ENCODE measurements around the gene SCCPDH. TPM values are rescaled to one million over a fixed set of nuclear protein-coding genes. Genes with fewer than 3 reads are reported as not detected.
"Not testable (repeated sequence)": the region's sequence is repeated elsewhere in the genome, so short reads cannot be mapped to it uniquely, and the experiment has no call there.

SCCPDH gene
- total RNA-seq, 1 experiment from 2014 or later: 88.0 TPM

DNA sequence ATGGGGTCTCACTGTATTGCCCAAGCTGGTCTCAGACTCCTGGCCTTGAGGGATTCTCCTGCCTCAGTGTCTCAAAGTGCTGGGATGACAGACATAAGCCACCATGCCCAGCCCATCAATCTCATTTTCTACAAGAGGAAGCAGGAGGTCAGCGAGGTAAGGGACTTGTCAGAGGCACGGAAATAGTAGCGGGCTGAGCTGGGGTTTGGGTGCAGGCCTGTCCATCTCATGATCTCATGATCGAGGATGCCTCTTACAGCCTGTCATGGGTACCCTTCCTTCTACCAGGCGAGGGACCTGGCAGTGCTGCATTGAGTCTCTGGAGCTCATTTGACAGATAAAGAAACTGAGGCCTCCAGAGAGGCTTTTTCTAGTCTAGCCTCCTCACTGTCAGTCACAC is 28.5 kb upstream of the SCCPDH start:
- no peak for DNase-seq (ENCODE audit: low read depth, low spot score)
- in situ Hi-C loops (cut with HindIII; ENCODE audit: low pct_unique_long_range_greater_than_20kb, low sequenced_read_pairs): no loop called here

DNA sequence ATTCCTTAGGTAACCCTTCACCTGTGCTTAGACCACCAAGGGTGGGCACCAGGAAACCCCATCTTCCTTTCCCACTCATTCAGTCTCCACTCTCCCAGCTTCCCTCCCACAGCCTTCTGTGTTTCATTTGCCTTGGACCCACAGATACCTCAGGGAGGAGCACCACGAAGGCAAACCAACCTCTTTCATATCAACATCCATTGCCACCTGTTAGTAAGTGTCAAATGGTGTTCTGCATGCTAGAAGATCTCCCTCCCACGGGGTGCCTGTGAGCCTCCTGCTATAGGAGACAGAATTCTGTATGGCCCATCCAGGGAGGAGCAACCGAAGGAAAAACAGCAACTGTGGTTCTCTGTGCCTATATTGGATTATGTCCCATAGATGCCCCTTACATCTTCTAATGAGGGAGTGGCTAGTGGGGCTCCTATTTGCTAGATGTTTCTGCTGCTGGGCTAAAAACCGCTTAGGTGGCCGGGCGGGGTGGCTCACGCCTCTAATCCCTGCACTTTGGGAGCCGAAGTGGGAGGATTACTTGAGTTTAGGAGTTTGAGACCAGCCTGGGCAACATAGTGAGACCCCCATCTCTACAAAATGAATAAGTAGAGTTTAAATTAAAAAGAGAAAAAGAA is 25.6 kb upstream of the SCCPDH start:
- in situ Hi-C loops (cut with HindIII; ENCODE audit: low pct_unique_long_range_greater_than_20kb, low sequenced_read_pairs): no loop called here

DNA sequence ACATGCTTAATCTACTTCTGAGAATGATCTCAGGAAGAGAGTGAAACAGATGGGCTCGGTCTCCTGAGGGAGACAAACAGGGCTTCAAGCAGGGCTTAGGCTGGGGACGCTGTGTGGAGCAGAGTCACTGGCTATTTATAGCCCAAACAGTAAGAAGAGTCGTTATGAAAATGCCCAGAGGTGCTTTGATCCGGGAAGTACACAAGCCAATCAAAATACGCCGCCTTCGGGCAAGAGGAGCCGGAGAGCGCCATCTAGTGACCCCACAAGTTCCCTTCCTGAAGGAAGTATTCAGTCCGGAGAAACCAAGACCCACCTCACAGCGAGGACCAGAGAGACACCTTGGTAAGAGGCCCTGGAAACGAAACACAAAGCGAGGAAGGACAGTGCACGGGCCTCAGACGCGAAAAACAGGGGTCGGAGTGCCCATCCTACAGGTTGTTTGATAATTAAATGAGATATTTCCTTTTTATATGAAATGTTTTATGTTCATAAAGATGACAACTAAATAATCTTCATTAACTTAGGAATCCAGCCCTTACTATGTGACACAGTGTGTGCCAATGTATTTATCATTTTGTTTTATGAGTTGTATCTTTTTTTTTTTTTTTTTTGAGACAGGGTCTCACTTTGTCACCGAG is 25.0 kb upstream of the SCCPDH start:
- DNase-seq (ENCODE audit: low read depth, low spot score): peak; percentile 90
- in situ Hi-C loops (cut with HindIII; ENCODE audit: low pct_unique_long_range_greater_than_20kb, low sequenced_read_pairs): no loop called here

More for the DNA sequence above, 25.6 kb upstream of the SCCPDH start:
- no peak for DNase-seq (ENCODE audit: low read depth, low spot score)

DNA sequence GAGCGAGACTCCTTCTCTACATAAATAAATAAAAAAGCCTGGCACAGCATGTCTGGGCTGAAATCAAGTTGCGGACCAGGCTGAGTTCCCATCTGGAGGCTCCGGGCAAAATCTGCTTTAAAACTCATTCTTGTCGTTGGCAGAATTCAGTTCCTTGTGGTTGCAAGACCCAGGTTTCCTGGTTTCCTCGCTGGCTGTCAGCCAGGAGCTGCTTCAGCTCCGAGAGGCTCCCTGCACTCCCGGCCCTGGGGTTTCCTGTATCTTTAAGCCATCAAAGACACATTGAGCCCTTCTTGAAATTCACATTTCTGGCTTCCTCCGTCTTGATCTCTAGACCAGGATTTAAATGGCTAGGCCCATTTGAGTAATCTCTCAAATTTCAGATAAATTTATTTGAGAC is 20.6 kb upstream of the SCCPDH start:
- in situ Hi-C loops (cut with HindIII; ENCODE audit: low pct_unique_long_range_greater_than_20kb, low sequenced_read_pairs): no loop called here
- DNase-seq (ENCODE audit: low read depth, low spot score): no peak

DNA sequence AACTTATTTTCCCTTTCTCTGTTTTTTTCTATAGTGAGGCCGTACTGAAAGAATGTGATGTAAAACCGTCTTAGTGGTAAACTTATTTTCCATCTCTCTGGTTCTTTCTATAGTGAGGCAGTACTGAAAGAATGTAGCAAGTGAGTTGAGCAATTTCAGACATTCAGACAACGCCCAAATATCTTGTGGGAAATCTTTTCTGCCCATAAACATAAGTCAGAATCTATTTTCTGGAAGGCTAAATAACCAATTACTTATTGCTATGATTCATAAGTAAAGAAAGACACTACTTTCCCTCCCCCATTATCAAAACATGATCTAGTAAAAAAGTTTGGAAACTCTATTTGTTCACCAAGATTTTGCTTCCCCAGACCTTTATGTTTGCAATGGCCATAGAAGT is 18.8 kb upstream of the SCCPDH start:
- DNase-seq (ENCODE audit: low read depth, low spot score): no peak
- in situ Hi-C loops (cut with HindIII; ENCODE audit: low pct_unique_long_range_greater_than_20kb, low sequenced_read_pairs): no loop called here

DNA sequence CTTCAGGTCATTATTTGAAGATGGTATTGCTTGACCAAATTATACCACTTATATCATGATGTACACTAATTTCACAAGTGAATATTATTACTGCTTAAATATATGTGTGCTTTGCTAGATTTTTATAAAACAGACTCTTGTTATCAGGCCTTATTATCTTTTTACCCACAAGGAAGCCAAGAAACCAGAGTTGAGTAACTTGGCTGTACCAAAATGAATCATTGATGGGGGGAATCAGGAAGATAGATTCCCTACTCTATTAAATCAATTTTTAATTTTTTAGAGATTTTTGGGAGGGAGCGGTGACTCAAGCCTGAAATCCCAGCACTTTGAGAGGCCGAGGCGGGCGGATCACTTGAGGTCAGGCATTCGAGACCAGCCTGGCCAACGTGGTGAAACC is 16.0 kb upstream of the SCCPDH start:
- in situ Hi-C loops (cut with HindIII; ENCODE audit: low pct_unique_long_range_greater_than_20kb, low sequenced_read_pairs): no loop called here
- DNase-seq (ENCODE audit: low read depth, low spot score): no peak

DNA sequence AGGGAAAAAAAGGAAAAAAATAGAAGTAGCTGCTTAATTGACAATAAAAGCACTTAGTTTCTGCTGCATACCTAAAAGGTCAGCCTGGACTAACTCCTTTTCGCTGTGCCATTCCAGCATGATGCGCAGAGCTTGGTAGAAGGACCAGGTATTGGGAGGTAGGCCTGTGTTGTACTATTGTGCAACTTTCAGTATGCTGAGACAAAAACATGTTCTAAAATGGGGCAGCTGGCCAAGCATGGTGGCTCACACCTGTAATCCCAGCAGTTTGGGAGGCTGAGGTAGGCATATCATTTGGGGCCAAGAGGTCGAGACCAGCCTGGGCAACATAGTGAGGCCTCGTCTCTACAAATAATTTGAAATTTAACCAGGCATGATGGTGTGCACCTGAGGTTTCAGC is 15.0 kb upstream of the SCCPDH start:
- no peak for DNase-seq (ENCODE audit: low read depth, low spot score)
- in situ Hi-C loops (cut with HindIII; ENCODE audit: low pct_unique_long_range_greater_than_20kb, low sequenced_read_pairs): no loop called here

DNA sequence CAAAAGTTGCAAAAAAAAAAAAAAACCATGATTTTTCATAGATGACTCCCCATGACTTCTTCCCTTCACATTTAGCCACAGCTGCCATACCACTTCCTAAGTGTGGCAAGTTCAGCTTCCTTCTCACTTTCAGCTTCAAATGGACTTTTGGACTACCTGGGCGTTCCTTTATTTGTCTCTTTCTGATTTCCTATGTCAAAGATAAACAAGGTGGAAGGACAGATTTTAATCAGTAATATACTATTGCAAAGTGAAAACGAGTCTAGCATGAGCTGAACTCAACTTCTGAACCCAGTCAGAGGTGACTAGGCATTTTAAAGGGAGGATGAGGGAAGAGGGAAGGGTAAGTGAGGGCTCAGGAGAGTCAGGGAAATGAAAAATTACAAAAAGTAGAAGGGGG is 14.4 kb upstream of the SCCPDH start:
- DNase-seq (ENCODE audit: low read depth, low spot score): no peak
- in situ Hi-C loops (cut with HindIII; ENCODE audit: low pct_unique_long_range_greater_than_20kb, low sequenced_read_pairs): no loop called here

DNA sequence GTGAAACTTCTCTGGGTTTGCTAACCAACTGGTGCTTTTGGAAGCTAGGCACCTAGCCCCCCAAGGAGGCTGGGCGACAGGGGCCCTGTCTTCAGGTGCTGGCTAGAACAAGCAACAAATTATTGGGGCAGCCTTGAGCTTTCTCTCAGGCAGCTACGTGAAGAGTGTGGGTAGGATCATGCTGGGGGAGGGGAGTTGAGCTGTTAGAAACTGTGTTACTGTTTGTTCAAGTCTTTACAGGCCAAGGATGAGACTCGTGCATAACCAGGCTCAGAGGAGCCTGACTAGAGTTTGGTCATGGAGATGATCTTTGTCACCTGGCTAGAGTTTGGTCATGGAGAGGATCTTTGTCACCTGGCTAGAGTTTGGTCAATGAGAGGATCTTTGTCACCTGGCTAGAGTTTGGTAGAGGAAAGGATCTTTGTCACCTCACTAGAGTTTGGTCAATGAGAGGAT is 12.6 kb upstream of the SCCPDH start:
- in situ Hi-C loops (cut with HindIII; ENCODE audit: low pct_unique_long_range_greater_than_20kb, low sequenced_read_pairs): no loop called here
- no peak for DNase-seq (ENCODE audit: low read depth, low spot score)

DNA sequence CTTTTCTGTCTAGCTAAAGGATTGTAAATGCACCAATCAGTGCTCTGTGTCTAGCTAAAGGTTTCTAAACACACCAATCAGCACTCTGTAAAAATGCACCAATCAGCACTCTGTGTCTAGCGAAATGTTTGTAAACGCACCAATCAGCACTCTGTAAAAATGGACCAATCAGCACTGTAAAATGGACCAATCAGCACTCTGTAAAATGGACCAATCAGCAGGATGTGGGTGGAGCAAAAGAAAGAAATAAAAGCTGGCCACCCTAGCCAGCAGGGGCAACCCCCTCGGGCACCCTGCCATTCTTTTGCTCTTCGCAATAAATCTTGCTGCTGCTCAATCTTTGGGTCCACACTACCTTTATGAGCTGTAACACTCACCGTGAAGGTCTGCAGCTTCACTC is 11.8 kb upstream of the SCCPDH start:
- DNase-seq (ENCODE audit: low read depth, low spot score); in situ Hi-C loops (cut with HindIII; ENCODE audit: low pct_unique_long_range_greater_than_20kb, low sequenced_read_pairs): not testable (repeated sequence)

DNA sequence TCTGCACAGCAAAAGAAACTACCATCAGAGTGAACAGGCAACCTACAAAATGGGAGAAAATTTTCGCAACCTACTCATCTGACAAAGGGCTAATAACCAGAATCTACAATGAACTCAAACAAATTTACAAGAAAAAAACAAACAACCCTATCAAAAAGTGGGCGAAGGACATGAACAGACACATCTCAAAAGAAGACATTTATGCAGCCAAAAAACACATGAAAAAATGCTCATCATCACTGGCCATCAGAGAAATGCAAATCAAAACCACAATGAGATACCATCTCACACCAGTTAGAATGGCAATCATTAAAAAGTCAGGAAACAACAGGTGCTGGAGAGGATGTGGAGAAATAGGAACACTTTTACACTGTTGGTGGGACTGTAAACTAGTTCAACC is 4.8 kb upstream of the SCCPDH start:
- DNase-seq (ENCODE audit: low read depth, low spot score); in situ Hi-C loops (cut with HindIII; ENCODE audit: low pct_unique_long_range_greater_than_20kb, low sequenced_read_pairs): not testable (repeated sequence)

DNA sequence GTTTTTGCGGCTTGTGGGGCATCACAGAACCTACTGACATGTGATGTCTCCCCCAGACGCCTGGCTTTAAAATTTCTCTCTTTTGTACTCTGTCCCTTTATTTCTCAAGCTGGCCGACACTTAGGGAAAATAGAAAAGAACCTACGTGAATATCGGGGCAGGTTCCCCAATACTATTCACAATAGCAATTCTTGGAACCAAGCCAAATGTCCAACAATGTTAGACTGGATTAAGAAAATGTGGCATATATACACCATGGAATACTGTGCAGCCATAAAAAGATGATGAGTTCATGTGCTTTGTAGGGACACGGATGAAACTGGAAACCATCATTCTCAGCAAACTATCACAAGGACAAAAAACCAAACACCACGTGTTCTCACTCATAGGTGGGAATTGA is 3.4 kb upstream of the SCCPDH start:
- in situ Hi-C loops (cut with HindIII; ENCODE audit: low pct_unique_long_range_greater_than_20kb, low sequenced_read_pairs); DNase-seq (ENCODE audit: low read depth, low spot score): not testable (repeated sequence)

DNA sequence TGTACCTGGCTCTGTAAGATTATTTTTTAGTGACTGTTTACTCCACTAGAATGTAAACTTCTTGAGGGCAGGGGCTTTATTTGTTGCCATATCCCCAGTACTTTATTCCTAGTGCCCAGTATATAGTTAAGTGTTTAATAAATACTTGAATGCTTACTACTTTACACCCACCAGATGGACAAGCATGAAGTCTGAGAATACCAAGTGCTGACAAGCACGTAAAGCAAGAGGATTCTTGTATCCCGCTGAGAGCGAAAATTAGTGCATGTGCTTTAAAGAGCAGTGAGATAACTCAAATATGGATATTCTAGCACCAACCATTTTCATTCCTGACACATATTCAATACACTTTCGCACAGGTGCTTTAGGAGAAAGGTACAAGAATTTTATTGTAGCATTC is 1.5 kb upstream of the SCCPDH start:
- in situ Hi-C loops (cut with HindIII; ENCODE audit: low pct_unique_long_range_greater_than_20kb, low sequenced_read_pairs): no loop called here
- DNase-seq (ENCODE audit: low read depth, low spot score): no peak

DNA sequence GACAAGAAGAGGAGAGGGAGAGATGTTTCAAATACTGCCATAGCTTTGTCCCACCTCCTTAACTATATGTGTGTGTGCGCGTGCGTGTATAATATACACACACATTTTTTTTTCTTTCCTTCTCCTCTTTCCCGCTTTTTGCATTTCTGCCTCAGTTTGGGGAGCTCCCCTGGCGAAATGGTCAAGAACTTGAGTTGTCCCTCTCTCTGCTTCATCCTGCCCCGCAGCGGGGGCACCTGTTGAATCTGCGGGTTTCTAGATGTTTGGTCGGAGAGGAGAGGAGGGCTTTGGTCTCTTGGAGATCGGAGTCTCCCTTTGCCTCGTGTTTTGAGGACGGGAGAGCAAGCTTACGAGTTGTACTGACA is 504 bp downstream of the SCCPDH start:
- DNase-seq (ENCODE audit: low read depth, low spot score): peak; percentile 40
- in situ Hi-C loops (cut with HindIII; ENCODE audit: low pct_unique_long_range_greater_than_20kb, low sequenced_read_pairs): no loop called here

DNA sequence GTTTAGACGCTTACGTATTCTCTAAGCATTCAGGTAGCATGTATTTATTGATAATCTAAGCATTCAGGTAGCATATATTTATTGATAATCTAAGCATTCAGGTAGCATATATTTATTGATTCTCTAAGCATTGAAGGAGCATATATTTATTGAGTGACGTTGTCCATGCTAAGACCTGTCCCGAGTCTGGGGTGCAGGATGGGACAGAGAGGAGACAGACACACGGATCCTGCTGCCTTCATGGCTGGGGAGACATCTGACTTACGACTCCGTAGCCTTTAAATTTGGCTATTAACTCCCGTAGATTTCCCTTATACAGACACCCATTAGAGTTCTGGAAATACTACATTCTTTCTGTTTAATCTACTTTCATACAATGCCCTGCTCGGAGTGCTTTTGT is 982 bp downstream of the SCCPDH start:
- no peak for DNase-seq (ENCODE audit: low read depth, low spot score)
- in situ Hi-C loops (cut with HindIII; ENCODE audit: low pct_unique_long_range_greater_than_20kb, low sequenced_read_pairs): no loop called here

DNA sequence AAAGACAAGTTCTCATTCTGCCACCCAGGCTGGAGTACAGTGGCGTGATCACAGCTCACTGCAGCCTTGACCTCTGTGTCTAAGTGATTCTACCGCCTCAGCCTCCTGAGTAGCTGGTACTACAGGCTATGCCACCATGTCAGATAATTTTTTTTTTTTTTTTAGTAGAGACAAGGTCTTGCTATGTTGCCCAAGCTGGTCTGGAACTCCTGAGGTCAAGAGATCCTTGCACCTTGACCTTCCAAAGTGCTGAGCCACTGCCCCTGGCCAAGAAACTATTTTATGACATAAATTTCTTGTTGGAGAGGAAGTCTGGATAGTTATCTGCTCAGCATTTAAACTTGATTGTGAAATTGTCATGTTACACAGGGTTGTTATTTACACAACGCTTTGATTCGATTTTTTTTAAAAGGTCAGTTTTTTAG is 2.1 kb downstream of the SCCPDH start:
- in situ Hi-C loops (cut with HindIII; ENCODE audit: low pct_unique_long_range_greater_than_20kb, low sequenced_read_pairs): no loop called here
- peak; percentile 60 for DNase-seq (ENCODE audit: low read depth, low spot score)

DNA sequence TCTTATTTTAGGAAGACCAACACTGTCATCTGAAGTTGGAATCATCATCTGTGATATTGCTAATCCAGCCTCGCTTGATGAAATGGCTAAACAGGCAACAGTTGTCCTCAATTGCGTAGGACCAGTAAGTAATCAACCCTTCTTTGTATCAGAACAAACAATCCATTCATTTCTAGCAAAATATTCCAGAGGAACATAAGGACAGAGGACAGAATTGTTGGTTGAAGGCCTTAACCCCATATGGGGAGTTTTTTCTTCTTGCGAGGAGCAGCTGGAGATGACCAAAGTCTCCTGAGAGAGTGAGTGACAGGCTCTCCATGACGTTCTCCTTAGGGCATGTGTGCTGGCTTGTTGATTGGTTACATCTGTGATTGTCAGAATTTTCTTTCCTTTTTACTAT is 2.7 kb downstream of the SCCPDH start:
- DNase-seq (ENCODE audit: low read depth, low spot score): peak; percentile 98

DNA sequence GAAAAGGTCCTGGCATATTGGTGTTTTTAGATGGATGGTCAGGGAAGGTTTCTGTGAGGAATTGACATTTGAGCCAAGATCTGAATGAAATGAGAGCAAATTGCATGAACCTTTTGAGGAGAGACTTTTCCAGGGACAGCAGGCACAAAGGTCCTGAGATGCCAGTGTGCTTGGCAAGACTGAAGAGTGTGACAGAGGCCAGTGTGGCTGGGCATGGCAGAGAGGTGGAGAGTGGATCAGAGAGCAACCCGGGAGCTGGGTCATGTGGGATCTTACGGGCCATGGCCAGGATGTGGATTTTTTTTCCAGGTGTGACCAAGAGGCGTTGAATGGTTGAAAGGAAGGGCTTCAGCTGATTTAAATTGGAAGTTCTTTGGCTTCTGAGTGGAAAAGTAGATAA is 3.4 kb downstream of the SCCPDH start:
- in situ Hi-C loops (cut with HindIII; ENCODE audit: low pct_unique_long_range_greater_than_20kb, low sequenced_read_pairs): no loop called here
- DNase-seq (ENCODE audit: low read depth, low spot score): no peak

More for the DNA sequence above, 2.7 kb downstream of the SCCPDH start:
- in situ Hi-C loops (cut with HindIII; ENCODE audit: low pct_unique_long_range_greater_than_20kb, low sequenced_read_pairs): no loop called here

DNA sequence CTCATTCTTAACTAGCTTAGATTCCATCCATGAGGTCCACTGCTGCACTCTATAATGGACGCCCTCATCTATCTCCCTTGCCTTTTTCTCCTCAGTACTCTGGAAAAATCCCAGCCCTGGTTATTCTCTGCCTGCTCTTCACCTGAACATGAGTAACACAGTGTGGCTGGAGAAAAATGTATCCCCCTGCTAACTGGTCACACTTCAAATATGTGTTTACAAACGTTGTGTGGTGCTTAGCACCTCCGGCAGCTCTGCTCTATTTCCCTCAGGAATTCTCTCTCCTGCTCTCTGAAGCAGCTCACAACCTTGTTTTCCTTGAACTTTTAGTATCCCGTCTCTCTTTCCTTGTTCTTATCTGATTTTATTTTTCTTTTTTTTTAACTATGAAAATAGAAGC is 4.1 kb downstream of the SCCPDH start:
- DNase-seq (ENCODE audit: low read depth, low spot score): no peak
- in situ Hi-C loops (cut with HindIII; ENCODE audit: low pct_unique_long_range_greater_than_20kb, low sequenced_read_pairs): no loop called here
